GM19238 (cell line): ENCODE results near the gene EPAS1.

Source experiments
- DNase-seq: peaks from one replicate; pipeline ENCODE4 v3.0.0; 2011; ENCODE audit warnings: low spot score; ENCODE audit not compliant: insufficient read length

Gene EPAS1

DNA sequence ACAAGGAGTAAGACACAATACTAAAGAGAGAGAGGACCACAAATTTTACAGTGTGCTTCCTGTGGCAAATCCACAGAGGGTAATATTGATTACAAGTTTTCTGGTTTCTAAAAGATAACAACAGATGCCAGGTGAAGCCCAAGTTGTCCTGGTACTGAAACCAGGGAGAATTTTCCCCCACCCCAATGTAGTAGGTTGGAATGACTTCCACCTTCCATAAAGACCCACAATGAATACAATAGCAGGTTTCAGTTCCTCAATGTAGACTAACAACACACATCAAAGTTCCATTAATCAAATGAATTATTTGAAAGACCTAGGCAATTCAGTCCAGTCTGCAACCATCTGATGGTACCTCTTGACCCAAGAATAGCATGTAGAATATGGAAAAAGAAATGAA lies 138.1 kb downstream of the EPAS1 start:
- no peak for DNase-seq

DNA sequence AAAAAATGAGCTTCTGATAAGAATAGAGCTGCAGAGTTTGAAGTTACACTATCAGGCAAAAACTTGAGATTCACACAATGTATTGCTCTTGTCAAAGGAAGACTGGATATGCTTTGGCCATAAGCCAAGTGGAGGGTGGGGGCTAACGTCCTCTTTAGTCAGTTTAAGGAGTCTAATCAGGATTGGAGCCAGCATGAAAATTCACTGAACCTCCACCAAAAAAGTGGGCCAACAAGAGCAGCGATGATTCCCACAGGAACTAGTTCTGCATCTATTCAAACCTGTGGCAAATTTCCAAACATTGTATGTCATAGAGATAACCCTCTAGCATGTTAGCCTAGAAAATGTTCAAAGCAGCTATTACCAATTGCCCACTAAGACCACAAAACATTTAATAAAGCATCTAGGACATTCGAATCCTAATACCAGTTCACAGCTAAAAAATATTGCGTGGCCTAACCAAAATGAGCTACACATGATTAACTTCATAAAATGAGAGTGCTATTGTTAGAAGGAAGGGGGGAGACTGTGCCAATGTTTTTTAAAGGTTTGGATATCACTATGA lies 138.7 kb downstream of the EPAS1 start:
- DNase-seq, result no peak
